Liver (tissue), 3 donors: ENCODE measurements around the gene KLK1.

Experiments used
- CTCF ChIP-seq: fragments of 150-350 bp; IDR thresholded peaks from 2 replicates; pipeline ENCODE4 v1.5.1; 2017; ENCODE audit warnings: improper control_type of control experiment, low read depth, low read length; ENCODE audit not compliant: missing input control
- GABPA ChIP-seq, 2 donors: IDR thresholded peaks in 1 of 2; conservative IDR thresholded peaks in 1 of 2; 2 replicates each; pipeline ENCODE4 v1.6.1; 2016; ENCODE audit warnings: antibody characterized with exemption in 2 of 2, mild to moderate bottlenecking in 1 of 2, moderate library complexity in 1 of 2
- RAD21 ChIP-seq, 2 donors: IDR thresholded peaks; 2 replicates each; pipeline ENCODE4 v1.6.1; 2016; ENCODE audit warnings: antibody characterized with exemption in 2 of 2, mild to moderate bottlenecking in 2 of 2
- SP1 ChIP-seq: IDR thresholded peaks from 2 replicates; pipeline ENCODE4 v1.6.1; 2018; ENCODE audit warnings: antibody characterized with exemption, mild to moderate bottlenecking
- TF ChIP-seq, protein P1 (sequence below): IDR thresholded peaks from 2 replicates; pipeline ENCODE4 v1.6.1; 2016; ENCODE audit warnings: antibody characterized with exemption, mild to moderate bottlenecking
- donor health status: healthy.
- donor health status: healthy.

GRCh38 chr19:50833117-50833801 is 9.7 kb upstream of the KLK1 start, which contains the start of gene KLK15:
- TF ChIP-seq CTCF (no peak), SP1 (no peak), RAD21 (IDR thresholded peaks at IDR 0.05) (no peak), GABPA (IDR thresholded peaks at IDR 0.05 in 1 of 2, conservative IDR thresholded peaks at IDR 0.05 in 1 of 2) (no peak)
- TF ChIP-seq, protein P1, sequence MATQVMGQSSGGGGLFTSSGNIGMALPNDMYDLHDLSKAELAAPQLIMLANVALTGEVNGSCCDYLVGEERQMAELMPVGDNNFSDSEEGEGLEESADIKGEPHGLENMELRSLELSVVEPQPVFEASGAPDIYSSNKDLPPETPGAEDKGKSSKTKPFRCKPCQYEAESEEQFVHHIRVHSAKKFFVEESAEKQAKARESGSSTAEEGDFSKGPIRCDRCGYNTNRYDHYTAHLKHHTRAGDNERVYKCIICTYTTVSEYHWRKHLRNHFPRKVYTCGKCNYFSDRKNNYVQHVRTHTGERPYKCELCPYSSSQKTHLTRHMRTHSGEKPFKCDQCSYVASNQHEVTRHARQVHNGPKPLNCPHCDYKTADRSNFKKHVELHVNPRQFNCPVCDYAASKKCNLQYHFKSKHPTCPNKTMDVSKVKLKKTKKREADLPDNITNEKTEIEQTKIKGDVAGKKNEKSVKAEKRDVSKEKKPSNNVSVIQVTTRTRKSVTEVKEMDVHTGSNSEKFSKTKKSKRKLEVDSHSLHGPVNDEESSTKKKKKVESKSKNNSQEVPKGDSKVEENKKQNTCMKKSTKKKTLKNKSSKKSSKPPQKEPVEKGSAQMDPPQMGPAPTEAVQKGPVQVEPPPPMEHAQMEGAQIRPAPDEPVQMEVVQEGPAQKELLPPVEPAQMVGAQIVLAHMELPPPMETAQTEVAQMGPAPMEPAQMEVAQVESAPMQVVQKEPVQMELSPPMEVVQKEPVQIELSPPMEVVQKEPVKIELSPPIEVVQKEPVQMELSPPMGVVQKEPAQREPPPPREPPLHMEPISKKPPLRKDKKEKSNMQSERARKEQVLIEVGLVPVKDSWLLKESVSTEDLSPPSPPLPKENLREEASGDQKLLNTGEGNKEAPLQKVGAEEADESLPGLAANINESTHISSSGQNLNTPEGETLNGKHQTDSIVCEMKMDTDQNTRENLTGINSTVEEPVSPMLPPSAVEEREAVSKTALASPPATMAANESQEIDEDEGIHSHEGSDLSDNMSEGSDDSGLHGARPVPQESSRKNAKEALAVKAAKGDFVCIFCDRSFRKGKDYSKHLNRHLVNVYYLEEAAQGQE = no peak
